Measurements from ENCODE around the gene COL23A1.

The COL23A1 gene

GRCh38 chr5:178553517-178553916 lies 36.7 kb downstream of the COL23A1 start:
- DNase-seq: no peak

GRCh38 chr5:178551468-178551867 lies 38.7 kb downstream of the COL23A1 start:
- DNase-seq: no peak

- DNase-seq: no peak
These were observed 39.1 kb downstream of the COL23A1 start for GRCh38 chr5:178551059-178551458.

GRCh38 chr5:178548746-178549145 lies 41.4 kb downstream of the COL23A1 start:
- no peak for DNase-seq

GRCh38 chr5:178547753-178548415 lies 42.3 kb downstream of the COL23A1 start:
- DNase-seq: no peak

GRCh38 chr5:178547052-178547666 lies 43.0 kb downstream of the COL23A1 start:
- no peak for DNase-seq

- DNase-seq: no peak
These were observed 43.5 kb downstream of the COL23A1 start for GRCh38 chr5:178546675-178547033.

- DNase-seq: no peak
These were observed 44.1 kb downstream of the COL23A1 start for GRCh38 chr5:178545941-178546674.

- no peak for DNase-seq
These were observed 45.0 kb downstream of the COL23A1 start for GRCh38 chr5:178545176-178545575.

GRCh38 chr5:178544166-178544834 lies 45.9 kb downstream of the COL23A1 start:
- no peak for DNase-seq

- DNase-seq: no peak
These were observed 47.7 kb downstream of the COL23A1 start for GRCh38 chr5:178542455-178542854.

GRCh38 chr5:178540526-178540925 lies 49.7 kb downstream of the COL23A1 start:
- DNase-seq: no peak

GRCh38 chr5:178538741-178539229 lies 51.4 kb downstream of the COL23A1 start:
- no peak for DNase-seq

GRCh38 chr5:178537467-178538371 lies 52.5 kb downstream of the COL23A1 start:
- DNase-seq: no peak

GRCh38 chr5:178536541-178537466 lies 53.4 kb downstream of the COL23A1 start:
- no peak for DNase-seq

- DNase-seq: no peak
These were observed 54.7 kb downstream of the COL23A1 start for GRCh38 chr5:178535299-178536175.

GRCh38 chr5:178533136-178533535 lies 57.1 kb downstream of the COL23A1 start:
- DNase-seq: no peak

GRCh38 chr5:178532666-178533065 lies 57.5 kb downstream of the COL23A1 start:
- no peak for DNase-seq

- no peak for DNase-seq
These were observed 58.0 kb downstream of the COL23A1 start for GRCh38 chr5:178532236-178532635.

GRCh38 chr5:178531786-178532185 lies 58.4 kb downstream of the COL23A1 start:
- DNase-seq: no peak

All from KG1 (cell line).